LNCaP clone FGC (cell line): Measurements from ENCODE around the gene RUNX2.

Experiments
- DNase-seq: peaks from one replicate; pipeline ENCODE4 v3.0.0-alpha.2; 2011; ENCODE audit warnings: low read depth
- H3K4me3 ChIP-seq: 2 replicates; pipeline ENCODE4 v1.5.1; 2011; ENCODE audit warnings: mild to moderate bottlenecking, low read depth, low read length, control low read depth
- CTCF ChIP-seq: IDR thresholded peaks from 2 replicates; pipeline ENCODE4 v1.5.1; 2012; ENCODE audit warnings: mild to moderate bottlenecking; ENCODE audit not compliant: control insufficient read depth, insufficient read depth; ENCODE audit errors: extremely low read depth

The RUNX2 gene

DNA sequence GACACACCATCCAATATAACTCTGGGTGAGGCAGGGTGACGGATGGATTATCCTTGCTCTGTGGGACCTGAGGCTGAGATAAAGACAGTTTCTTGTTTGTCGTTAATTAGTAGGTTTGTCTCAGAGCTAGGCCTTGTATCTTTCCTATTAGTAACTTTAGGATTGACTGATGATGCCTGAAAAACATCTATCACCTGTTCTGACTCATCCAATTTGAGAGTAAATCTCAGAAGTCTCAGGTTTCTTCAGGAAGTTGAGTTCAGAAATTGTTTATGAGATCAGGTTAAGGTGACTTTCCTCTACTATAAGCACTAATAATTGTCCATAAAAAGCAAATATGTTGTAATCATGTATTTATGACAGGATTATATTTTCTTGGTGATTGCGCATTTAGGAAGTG lies 179.1 kb downstream of the RUNX2 start:
- no peak for DNase-seq
- TF ChIP-seq CTCF: no peak
- H3K4me3 ChIP-seq: no peak overlapping the region

GRCh38 chr6:45509426-45509825 lies 181.3 kb downstream of the RUNX2 start:
- no peak overlapping the region for H3K4me3 ChIP-seq
- no peak for DNase-seq
- TF ChIP-seq CTCF: no peak

- no peak for DNase-seq
- no peak for TF ChIP-seq CTCF
- no peak overlapping the region for H3K4me3 ChIP-seq
These were observed 184.6 kb downstream of the RUNX2 start for GRCh38 chr6:45512717-45513116.

GRCh38 chr6:45513213-45513618 lies 185.1 kb downstream of the RUNX2 start:
- no peak for DNase-seq
- no peak overlapping the region for H3K4me3 ChIP-seq
- no peak for TF ChIP-seq CTCF

DNA sequence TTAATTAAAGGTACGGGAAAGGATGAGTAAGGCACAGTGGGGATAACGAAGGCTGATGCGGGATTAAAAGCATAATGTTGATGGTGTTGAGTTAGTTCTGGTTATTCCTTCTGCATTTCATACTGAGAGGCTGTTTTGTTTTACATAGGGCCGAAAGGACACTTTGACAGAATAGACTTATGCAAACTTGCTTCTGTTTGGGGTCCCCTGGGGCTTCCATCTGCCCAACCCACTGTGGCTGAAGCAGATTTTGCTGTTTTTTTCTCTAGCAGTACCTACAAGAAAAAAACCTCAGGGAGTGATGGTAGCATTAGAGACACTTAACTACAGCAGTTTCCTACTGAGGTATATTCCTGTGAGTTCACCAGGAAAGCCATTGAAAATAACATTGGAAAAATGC lies 185.7 kb downstream of the RUNX2 start:
- DNase-seq: no peak
- no peak for TF ChIP-seq CTCF
- no peak overlapping the region for H3K4me3 ChIP-seq

DNA sequence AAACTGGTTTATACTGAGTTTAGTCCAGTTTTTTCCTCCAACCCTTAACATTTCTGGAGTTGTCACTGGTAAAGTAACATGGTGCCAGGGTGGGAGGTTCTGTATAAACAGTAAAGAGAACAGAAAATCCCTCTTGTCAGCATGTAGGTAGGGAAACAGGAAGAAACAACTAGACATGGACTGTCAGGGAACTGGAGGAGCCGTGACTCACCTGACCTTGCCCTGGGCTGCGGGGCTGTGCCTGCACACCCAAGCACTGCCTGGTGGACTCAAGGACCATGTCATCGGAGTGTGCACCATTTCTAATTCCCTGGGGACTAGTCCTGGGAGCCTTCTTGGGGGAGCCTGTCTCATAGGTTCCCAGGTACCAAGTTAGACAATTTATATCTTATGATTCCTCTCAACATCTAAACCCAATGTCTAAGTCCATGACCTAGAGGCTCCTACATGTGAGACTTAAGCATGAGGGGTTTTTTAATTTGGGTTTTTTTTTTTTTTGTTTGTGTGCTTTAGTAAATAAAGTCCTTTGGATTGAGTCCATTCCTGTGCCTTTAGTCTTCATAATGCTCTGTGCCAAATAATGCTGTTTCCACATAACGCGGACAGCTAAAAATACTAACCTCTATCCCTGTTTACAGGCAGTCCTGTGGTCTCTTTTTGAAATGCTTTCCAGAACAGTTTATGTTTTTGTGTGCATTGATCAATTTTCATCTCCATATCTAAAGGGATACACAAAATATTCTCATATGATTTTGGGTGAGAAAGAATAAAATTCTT lies 186.5 kb downstream of the RUNX2 start:
- TF ChIP-seq CTCF: no peak
- no peak for DNase-seq
- no peak overlapping the region for H3K4me3 ChIP-seq
